ENCODE measurements around the gene GRIK5. TPM values are rescaled to one million over a fixed set of nuclear protein-coding genes. Genes with fewer than 3 reads are reported as not detected.

GRIK5 gene
- total RNA-seq = under 0.01 TPM in 1 of 2 replicates, not detected in the other

GRCh38 chr19:42069619-42070351, at the start of gene GRIK5:
Gene GRIK5, minus strand, starts transcription at chr19:42070206. Its CDS starts 4,436 bp downstream, at chr19:42065770.

GRCh38 chr19:42075616-42076379, 5.8 kb upstream of the GRIK5 start, which contains the start of gene ZNF574:
Gene ZNF574, plus strand, starts transcription at chr19:42076166. Its CDS starts 2,441 bp downstream, at chr19:42078607.

GRCh38 chr19:41993612-41994483, 76.2 kb downstream of the GRIK5 start, which contains the start of gene ATP1A3:
Gene ATP1A3, minus strand, starts transcription at chr19:41994230. Its CDS starts 154 bp downstream, at chr19:41994076.

GRCh38 chr19:41959056-41960053, 110.7 kb downstream of the GRIK5 start, which contains the start of gene RABAC1:
Gene RABAC1, minus strand, starts transcription at chr19:41959321. Its CDS starts 29 bp downstream, at chr19:41959292.

Other genes with a start within 250 kb of the GRIK5 start
- gene LYPD4, start 225.5 kb downstream of the GRIK5 start, total RNA-seq = not detected in 2 replicates
- not detected in 2 replicates for gene DMRTC2, start 225.2 kb downstream of the GRIK5 start, total RNA-seq
- 908 and 1,614 TPM in 2 replicates for gene RPS19, start 210.0 kb downstream of the GRIK5 start, total RNA-seq
- gene CD79A, start 192.9 kb downstream of the GRIK5 start, total RNA-seq = 0.33 TPM in 1 of 2 replicates, not detected in the other
- 56.2 and 56.8 TPM in 2 replicates for gene ARHGEF1, start 187.0 kb downstream of the GRIK5 start, total RNA-seq
- gene ERFL, start 141.8 kb downstream of the GRIK5 start, total RNA-seq = not detected in 2 replicates
- 80.0 and 119 TPM in 2 replicates for gene RABAC1, start 110.9 kb downstream of the GRIK5 start, total RNA-seq
- gene ATP1A3, start 76.0 kb downstream of the GRIK5 start, total RNA-seq = under 0.01 TPM in 1 of 2 replicates, not detected in the other
- gene ZNF574, start 6.0 kb upstream of the GRIK5 start, total RNA-seq = 23.2 and 26.8 TPM in 2 replicates
- 1.3 and 1.5 TPM in 2 replicates for gene POU2F2, start 62.2 kb upstream of the GRIK5 start, total RNA-seq
- gene DEDD2, start 147.5 kb upstream of the GRIK5 start, total RNA-seq = 18.9 and 24.6 TPM in 2 replicates
- 15.7 and 16.7 TPM in 2 replicates for gene ZNF526, start 150.1 kb upstream of the GRIK5 start, total RNA-seq
- gene GSK3A, start 172.4 kb upstream of the GRIK5 start, total RNA-seq = 30.1 and 34.4 TPM in 2 replicates
- 56.6 and 90.2 TPM in 2 replicates for gene ERF, start 184.9 kb upstream of the GRIK5 start, total RNA-seq
- 37.2 and 42.5 TPM in 2 replicates for gene CIC, start 199.0 kb upstream of the GRIK5 start, total RNA-seq
- gene PRR19, start 231.9 kb upstream of the GRIK5 start, total RNA-seq = 0.67 and 0.98 TPM in 2 replicates
- 41.3 and 51.6 TPM in 2 replicates for gene PAFAH1B3, start 232.4 kb upstream of the GRIK5 start, total RNA-seq
- not detected in 2 replicates for gene TMEM145, start 243.1 kb upstream of the GRIK5 start, total RNA-seq